Spleen (tissue), 7 donors: ENCODE data around the gene DNAH12.

ENCODE experiments used
- CTCF ChIP-seq, 11 experiments: fragments of 200-600 bp in 7 of 11; fragments of 450-650 bp in 4 of 11; sonication (generic) in 4 of 11; IDR thresholded peaks in 8 of 11; conservative IDR thresholded peaks in 3 of 11; 1 replicate in 7 of 11; 2 replicates in 4 of 11; pipeline versions ENCODE4 v1.4.0 to v1.8.0; 2016 to 2021; ENCODE audit warnings: antibody characterized with exemption in 11 of 11, inconsistent platforms in 4 of 11, mild to moderate bottlenecking in 1 of 11
- POLR2A ChIP-seq, 3 donors: fragments of 450-650 bp; IDR thresholded peaks; one replicate each; pipeline ENCODE4 v1.5.1; 2017; ENCODE audit warnings: antibody characterized with exemption in 3 of 3, mild to moderate bottlenecking in 1 of 3
- POLR2AphosphoS5 ChIP-seq, 3 donors: sonication (generic); formaldehyde crosslinking; IDR thresholded peaks; one replicate each; pipeline ENCODE4 v1.5.1; 2017; ENCODE audit warnings: antibody characterized with exemption in 3 of 3
- donor health status: DM: no; HTN: no; CAD: no; lungs with moderate emphysema.
- donor health status: DM: no; HTN: no; CAD: no.
- donor health status: DM: no; HTN: no; CAD: no.

GRCh38 chr3:57587905-57588304, 43.8 kb upstream of the DNAH12 start:
- TF ChIP-seq CTCF (IDR thresholded peaks at IDR 0.05 in 8 of 11, conservative IDR thresholded peaks at IDR 0.05 in 3 of 11) (no peak), POLR2A (IDR thresholded peaks at IDR 0.05) (no peak), POLR2AphosphoS5 (IDR thresholded peaks at IDR 0.05) (no peak)
